ENCODE measurements around the gene AUP1.
A peak's percentile ranks its signal among the peaks of the same experiment; 100 is the strongest.

AUP1 gene

DNA sequence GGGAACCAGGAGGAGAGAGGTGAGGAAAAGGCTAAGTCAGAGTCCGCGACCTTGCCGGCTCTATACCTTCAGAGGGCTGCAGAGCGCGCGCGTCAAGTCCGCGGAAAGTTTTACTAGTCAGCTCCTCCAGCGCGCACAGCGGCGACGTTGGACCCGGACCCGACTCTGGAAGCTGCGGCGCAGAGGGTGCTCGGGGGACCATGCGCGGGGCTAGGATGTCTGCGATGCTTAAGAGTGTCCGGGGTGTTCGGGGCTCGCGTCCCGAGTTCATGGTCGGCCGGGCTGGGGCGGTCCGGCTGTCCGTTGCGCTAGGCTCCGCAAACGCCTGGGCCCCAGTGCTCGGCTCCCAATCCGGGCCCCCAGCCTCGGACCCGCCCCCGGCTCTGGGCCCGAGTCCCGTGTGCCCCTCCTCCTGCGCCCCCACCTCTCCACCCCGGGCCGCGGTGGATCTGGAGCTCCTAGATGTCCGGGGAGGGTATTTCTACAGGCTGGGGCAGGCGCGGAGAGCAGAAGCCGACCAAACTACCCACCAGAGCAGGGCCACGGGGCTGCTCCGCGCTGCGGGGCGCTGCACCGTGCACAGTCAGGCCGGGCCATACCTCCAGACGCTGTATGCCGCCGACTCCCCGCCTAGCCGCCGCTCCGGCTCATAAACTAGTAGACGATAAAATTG lies 30.1 kb downstream of the AUP1 start, which contains the start of gene LBX2:
Gene LBX2, minus strand, starts transcription at position 337 of the 673 bp plus-strand sequence. Its CDS starts 66 bp downstream, at position 271.
- Histone ChIP-seq H3K4me3 (ENCODE audit: low read length) (peak within 1 kb of the TSS; percentile 35; the same call in 1 of the 2 replicates), H4K20me1 (ENCODE audit: control insufficient read depth, insufficient read depth, low read depth, low read length) (no peaks in the 10 kb centered on the region), H3K9me3 (ENCODE audit: control insufficient read depth, insufficient read depth, low read length) (no peaks in the 10 kb centered on the region), H3K4me1 (ENCODE audit: control insufficient read depth, low read length) (peaks cover 20% of the 10 kb centered on the region), H3K79me2 (ENCODE audit: control insufficient read depth, low read length) (no peaks in the 10 kb centered on the region), H3K9me2 (replicated peaks; ENCODE audit: control insufficient read depth, low read length) (no peaks in the 10 kb centered on the region), H3K27ac (ENCODE audit: low read depth, low read length) (no peak within 1 kb of the TSS), H3K4me2 (ENCODE audit: low read length) (peak within 1 kb of the TSS; percentile 38), H3K27me3 (ENCODE audit: control insufficient read depth, low read length) (peaks cover 61% of the 10 kb centered on the region), H3F3A (ENCODE audit: control insufficient read depth, insufficient read depth) (no peaks in the 10 kb centered on the region), H3K36me3 (ENCODE audit: control insufficient read depth, low read length) (no peaks in the 10 kb centered on the region; the same call in 1 of the 2 replicates)
- no peak for TF ChIP-seq CTCF (IDR thresholded peaks at IDR 0.05; ENCODE audit: low read depth, low read length, poor library complexity, severe bottlenecking)
- no peak for TF ChIP-seq EZH2phosphoT487 (IDR thresholded peaks at IDR 0.05; ENCODE audit: borderline replicate concordance, low read length)

GRCh38 chr2:74498500-74499266 lies 30.8 kb downstream of the AUP1 start:
- TF ChIP-seq CTCF (IDR thresholded peaks at IDR 0.05; ENCODE audit: low read depth, low read length, poor library complexity, severe bottlenecking): no peak
- peak; percentile 71 for TF ChIP-seq EZH2phosphoT487 (IDR thresholded peaks at IDR 0.05; ENCODE audit: borderline replicate concordance, low read length)
- Histone ChIP-seq H3K27ac (ENCODE audit: low read depth, low read length) (no peak overlapping the region), H3K9me2 (replicated peaks; ENCODE audit: control insufficient read depth, low read length) (no peaks in the 10 kb centered on the region), H3K4me1 (ENCODE audit: control insufficient read depth, low read length) (peaks cover 20% of the 10 kb centered on the region), H3K4me2 (ENCODE audit: low read length) (peak overlapping the region; percentile 38), H3K27me3 (ENCODE audit: control insufficient read depth, low read length) (peaks cover 61% of the 10 kb centered on the region), H3F3A (ENCODE audit: control insufficient read depth, insufficient read depth) (no peaks in the 10 kb centered on the region), H3K79me2 (ENCODE audit: control insufficient read depth, low read length) (no peaks in the 10 kb centered on the region), H3K4me3 (ENCODE audit: low read length) (peak overlapping the region; percentile 35; the same call in 1 of the 2 replicates), H4K20me1 (ENCODE audit: control insufficient read depth, insufficient read depth, low read depth, low read length) (no peaks in the 10 kb centered on the region), H3K36me3 (ENCODE audit: control insufficient read depth, low read length) (peaks cover 1% of the 10 kb centered on the region; the same call in 1 of the 2 replicates), H3K9me3 (ENCODE audit: control insufficient read depth, insufficient read depth, low read length) (no peaks in the 10 kb centered on the region)

DNA sequence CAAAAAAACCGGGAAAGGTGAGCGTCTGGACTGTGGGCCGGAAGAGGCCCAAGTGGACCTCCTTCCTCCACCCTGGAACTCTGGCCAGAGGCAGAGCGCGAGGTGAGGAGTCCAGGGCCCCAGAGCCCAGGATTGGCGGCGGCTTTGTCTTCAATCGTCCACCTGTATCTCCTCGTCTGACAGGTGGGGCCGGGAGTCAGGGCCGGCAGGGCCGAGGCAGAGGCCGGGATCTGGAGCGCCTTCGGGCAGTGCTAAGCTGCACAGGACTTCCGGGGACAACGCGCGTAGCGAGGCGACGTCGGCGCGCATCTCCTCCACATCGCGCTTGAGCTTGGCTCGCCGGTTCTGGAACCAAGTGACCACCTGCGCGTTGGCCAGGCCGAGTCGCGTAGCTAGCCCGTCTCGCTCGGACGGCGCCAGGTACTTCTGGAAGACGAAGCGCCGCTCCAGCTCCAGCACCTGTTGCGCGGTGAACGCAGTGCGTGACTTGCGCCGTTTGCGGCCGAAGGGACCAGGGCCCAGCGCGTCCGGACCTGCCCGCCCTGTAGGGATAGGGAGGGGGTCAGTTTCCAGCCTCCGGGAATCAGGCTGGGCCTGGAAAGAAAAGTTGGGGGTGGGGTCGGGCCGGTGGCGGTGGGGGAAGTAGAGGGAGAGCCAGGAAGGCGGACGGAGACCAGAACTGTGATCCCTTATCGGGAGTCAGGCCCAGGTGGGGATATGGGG lies 31.6 kb downstream of the AUP1 start:
- Histone ChIP-seq H3K79me2 (ENCODE audit: control insufficient read depth, low read length) (no peaks in the 10 kb centered on the region), H3K36me3 (ENCODE audit: control insufficient read depth, low read length) (peaks cover 7% of the 10 kb centered on the region; the same call in 1 of the 2 replicates), H3K4me2 (ENCODE audit: low read length) (peak overlapping the region; percentile 38), H4K20me1 (ENCODE audit: control insufficient read depth, insufficient read depth, low read depth, low read length) (no peaks in the 10 kb centered on the region), H3K4me3 (ENCODE audit: low read length) (peak overlapping the region; percentile 35; the same call in 1 of the 2 replicates), H3K27me3 (ENCODE audit: control insufficient read depth, low read length) (peaks cover 55% of the 10 kb centered on the region), H3K27ac (ENCODE audit: low read depth, low read length) (no peak overlapping the region), H3K9me3 (ENCODE audit: control insufficient read depth, insufficient read depth, low read length) (no peaks in the 10 kb centered on the region), H3K4me1 (ENCODE audit: control insufficient read depth, low read length) (peaks cover 13% of the 10 kb centered on the region), H3F3A (ENCODE audit: control insufficient read depth, insufficient read depth) (no peaks in the 10 kb centered on the region), H3K9me2 (replicated peaks; ENCODE audit: control insufficient read depth, low read length) (no peaks in the 10 kb centered on the region)
- TF ChIP-seq CTCF (IDR thresholded peaks at IDR 0.05; ENCODE audit: low read depth, low read length, poor library complexity, severe bottlenecking) (no peak), EZH2phosphoT487 (IDR thresholded peaks at IDR 0.05; ENCODE audit: borderline replicate concordance, low read length) (no peak; the same call in 1 of the 2 replicates)
